ENCODE data around the gene SETX. TPM values are rescaled to one million over a fixed set of nuclear protein-coding genes. Genes with fewer than 3 reads are reported as not detected.

SETX gene
- total and polyA plus RNA-seq, 11 donors = 11.7 to 42.5 (median 27.5) TPM

DNA sequence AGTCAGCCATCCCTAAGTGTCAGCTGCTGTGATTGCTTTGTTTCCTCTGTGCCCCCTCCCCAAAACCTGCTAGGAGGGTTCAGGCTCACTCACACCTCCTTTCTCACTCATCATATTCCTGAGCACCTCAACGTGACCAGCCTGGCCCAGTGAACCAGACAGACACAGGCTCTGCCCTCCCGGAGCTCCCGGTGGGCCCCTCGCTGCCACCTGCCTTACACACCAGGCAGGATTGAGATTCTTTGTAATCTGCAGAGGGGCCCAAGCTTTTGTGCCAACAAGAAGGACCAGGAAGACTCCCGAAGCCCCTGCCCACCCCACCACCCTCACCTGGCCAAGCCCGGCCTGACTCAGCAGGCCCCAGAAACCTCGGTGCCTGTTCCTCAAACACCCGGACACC lies 105.1 kb downstream of the SETX start:
- Histone ChIP-seq H3K9me3 (peaks cover 0 to 9% (median 0%) of the 10 kb centered on the region in 12 donors), H3K27me3 (peaks cover 0 to 14% (median 0%) of the 10 kb centered on the region in 9 donors), H3K36me3 (no peaks in the 10 kb centered on the region), H3K27ac (no peak overlapping the region), H3K4me3 (no peak overlapping the region), H3K4me1 (peaks cover 0 to 13% (median 1%) of the 10 kb centered on the region in 12 donors)
- 84 to 91% (median 90%) methylated on average over 8 of the region's 8 CpGs for WGBS, 4 donors
- DNase-seq = no peak
- no peak for ATAC-seq
- intact Hi-C loops (cut with DNase I) = loop anchor here in 5 of 10 donors (5.0 kb wide), 1 partner anchor 487 kb away; no protein-coding TSS in a partner anchor
- TF ChIP-seq, protein P1, sequence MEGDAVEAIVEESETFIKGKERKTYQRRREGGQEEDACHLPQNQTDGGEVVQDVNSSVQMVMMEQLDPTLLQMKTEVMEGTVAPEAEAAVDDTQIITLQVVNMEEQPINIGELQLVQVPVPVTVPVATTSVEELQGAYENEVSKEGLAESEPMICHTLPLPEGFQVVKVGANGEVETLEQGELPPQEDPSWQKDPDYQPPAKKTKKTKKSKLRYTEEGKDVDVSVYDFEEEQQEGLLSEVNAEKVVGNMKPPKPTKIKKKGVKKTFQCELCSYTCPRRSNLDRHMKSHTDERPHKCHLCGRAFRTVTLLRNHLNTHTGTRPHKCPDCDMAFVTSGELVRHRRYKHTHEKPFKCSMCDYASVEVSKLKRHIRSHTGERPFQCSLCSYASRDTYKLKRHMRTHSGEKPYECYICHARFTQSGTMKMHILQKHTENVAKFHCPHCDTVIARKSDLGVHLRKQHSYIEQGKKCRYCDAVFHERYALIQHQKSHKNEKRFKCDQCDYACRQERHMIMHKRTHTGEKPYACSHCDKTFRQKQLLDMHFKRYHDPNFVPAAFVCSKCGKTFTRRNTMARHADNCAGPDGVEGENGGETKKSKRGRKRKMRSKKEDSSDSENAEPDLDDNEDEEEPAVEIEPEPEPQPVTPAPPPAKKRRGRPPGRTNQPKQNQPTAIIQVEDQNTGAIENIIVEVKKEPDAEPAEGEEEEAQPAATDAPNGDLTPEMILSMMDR (IDR thresholded peaks at IDR 0.05) = no peak
- no peak for TF ChIP-seq POLR2A (IDR thresholded peaks at IDR 0.05)

DNA sequence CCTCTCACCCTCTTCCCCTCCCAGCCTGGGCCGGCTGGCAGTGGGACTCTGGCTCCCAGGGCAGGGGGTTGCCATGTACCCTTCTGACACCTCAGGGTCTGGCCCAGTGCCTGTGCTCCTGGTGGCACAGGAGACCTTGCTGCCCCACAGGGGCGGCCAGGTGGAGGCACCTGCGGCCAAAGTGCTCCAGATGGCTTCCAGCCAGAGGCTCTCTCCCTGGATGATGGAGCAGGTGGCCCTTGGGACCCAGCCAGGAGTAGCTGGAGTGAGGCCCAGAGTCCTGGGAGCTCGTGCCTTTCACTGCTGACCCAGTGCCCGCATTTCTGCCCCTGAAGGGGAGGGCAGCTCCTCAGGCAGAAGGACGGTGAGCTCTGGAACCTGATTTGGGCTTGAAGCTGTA lies 105.7 kb downstream of the SETX start:
- Histone ChIP-seq H3K36me3 (no peaks in the 10 kb centered on the region), H3K4me1 (peaks cover 0 to 16% (median 1%) of the 10 kb centered on the region in 12 donors), H3K9me3 (peaks cover 0 to 9% (median 0%) of the 10 kb centered on the region in 12 donors), H3K27ac (no peak overlapping the region), H3K27me3 (peaks cover 0 to 14% (median 0%) of the 10 kb centered on the region in 9 donors), H3K4me3 (no peak overlapping the region)
- intact Hi-C loops (cut with DNase I) = loop anchor here in 1 of 10 donors (5.0 kb wide), 1 partner anchor 487 kb away; no protein-coding TSS in a partner anchor
- TF ChIP-seq, protein P1 (IDR thresholded peaks at IDR 0.05) = no peak
- TF ChIP-seq POLR2A (IDR thresholded peaks at IDR 0.05) = no peak
- DNase-seq = peak in 1 of 5 donors; percentile 64
- peak in 2 of 4 donors; percentile 25 to 61 for ATAC-seq
- 46 to 58% (median 55%) methylated on average over 6 of the region's 6 CpGs for WGBS, 4 donors

DNA sequence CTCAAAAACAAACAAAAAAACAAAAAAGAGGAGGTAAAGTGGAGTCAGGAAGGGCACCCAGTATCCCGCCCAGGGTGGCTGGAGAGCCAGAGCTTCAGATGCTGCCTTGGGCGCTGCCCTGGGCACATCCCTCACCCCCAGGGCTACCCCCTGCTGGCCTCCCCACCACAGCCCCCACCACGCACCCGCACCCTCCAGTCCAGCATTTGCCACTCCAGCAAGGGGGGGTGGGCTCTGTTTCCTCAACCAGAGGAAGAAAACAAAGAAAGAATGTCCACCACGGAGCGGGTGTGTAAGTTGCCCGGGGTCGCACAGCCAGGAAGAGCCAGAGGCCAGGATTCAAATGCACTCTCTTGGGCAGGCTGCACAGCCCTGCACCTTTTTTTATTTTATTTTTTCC lies 106.8 kb downstream of the SETX start:
- Histone ChIP-seq H3K27me3 (peaks cover 0 to 10% (median 0%) of the 10 kb centered on the region in 9 donors), H3K9me3 (peaks cover 0 to 9% (median 0%) of the 10 kb centered on the region in 12 donors), H3K4me1 (peaks cover 0 to 18% (median 2%) of the 10 kb centered on the region in 12 donors), H3K27ac (no peak overlapping the region), H3K4me3 (no peak overlapping the region), H3K36me3 (no peaks in the 10 kb centered on the region)
- TF ChIP-seq, protein P1 (IDR thresholded peaks at IDR 0.05) = no peak
- no peak for TF ChIP-seq POLR2A (IDR thresholded peaks at IDR 0.05)
- ATAC-seq (no peak), DNase-seq (no peak)
- 78 to 84% (median 81%) methylated on average over 8 of the region's 8 CpGs for WGBS, 4 donors
- intact Hi-C loops (cut with DNase I) = loop anchor here in 1 of 10 donors (5.0 kb wide), 1 partner anchor 486 kb away; no protein-coding TSS in a partner anchor

DNA sequence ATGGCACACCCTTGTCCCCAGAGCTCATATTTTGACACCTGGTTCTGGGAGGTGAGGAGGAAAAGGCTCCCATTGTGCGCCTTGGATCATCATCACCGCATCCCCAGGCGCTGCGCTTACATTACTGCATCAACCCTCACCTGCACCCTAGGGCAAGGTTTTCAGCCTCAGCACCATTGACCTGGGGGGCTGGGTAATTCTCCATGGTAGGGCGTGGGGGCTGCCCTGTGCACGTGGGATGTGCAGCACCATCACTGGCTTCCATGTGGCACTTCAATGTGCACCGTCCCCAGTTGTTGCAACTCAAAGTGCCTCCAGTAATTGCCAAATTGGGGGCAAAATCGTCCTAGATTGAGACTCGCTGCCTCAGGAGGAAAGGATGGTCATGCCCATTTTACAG lies 109.3 kb downstream of the SETX start:
- Histone ChIP-seq H3K9me3 (no peaks in the 10 kb centered on the region), H3K36me3 (no peaks in the 10 kb centered on the region), H3K4me3 (no peak overlapping the region), H3K27me3 (peaks cover 0 to 10% (median 0%) of the 10 kb centered on the region in 9 donors), H3K27ac (no peak overlapping the region), H3K4me1 (peaks cover 0 to 43% (median 11%) of the 10 kb centered on the region in 12 donors)
- no peak for DNase-seq
- TF ChIP-seq, protein P1 (IDR thresholded peaks at IDR 0.05) = no peak
- no peak for TF ChIP-seq POLR2A (IDR thresholded peaks at IDR 0.05)
- intact Hi-C loops (cut with DNase I) = loop anchor here in 1 of 10 donors (5.0 kb wide), 1 partner anchor 483 kb away; no protein-coding TSS in a partner anchor
- ATAC-seq = no peak
- 77 to 95% (median 88%) methylated on average over 9 of the region's 9 CpGs for WGBS, 4 donors

Measured in heart left ventricle (tissue), 16 donors.